HUES48 (cell line): ENCODE data around the gene VPS11.

Experiments
- H3K27ac ChIP-seq: one replicate; pipeline ENCODE4 v1.7.0; 2013; ENCODE audit warnings: low read depth, low read length, inconsistent platforms
- H3K27me3 ChIP-seq: 2 replicates; pipeline ENCODE4 v1.6.1; 2013; ENCODE audit warnings: mild to moderate bottlenecking, low read length; ENCODE audit not compliant: control insufficient read depth, insufficient read depth
- H3K36me3 ChIP-seq: 2 replicates; pipeline ENCODE4 v1.6.1; 2013; ENCODE audit warnings: low read length; ENCODE audit not compliant: control insufficient read depth, insufficient read depth
- H3K4me1 ChIP-seq: 2 replicates; pipeline ENCODE4 v1.6.1; 2013; ENCODE audit warnings: mild to moderate bottlenecking, low read length; ENCODE audit not compliant: control insufficient read depth, insufficient read depth
- H3K4me3 ChIP-seq: 2 replicates; pipeline ENCODE4 v1.5.1; 2013; ENCODE audit warnings: mild to moderate bottlenecking, low read depth, low read length
- H3K9ac ChIP-seq: 2 replicates; pipeline ENCODE4 v1.6.1; 2013; ENCODE audit warnings: mild to moderate bottlenecking, low read depth, low read length, moderate library complexity
- H3K9me3 ChIP-seq: 2 replicates; pipeline ENCODE4 v1.6.1; 2013; ENCODE audit warnings: low read length; ENCODE audit not compliant: control insufficient read depth, insufficient read depth

The VPS11 gene

DNA sequence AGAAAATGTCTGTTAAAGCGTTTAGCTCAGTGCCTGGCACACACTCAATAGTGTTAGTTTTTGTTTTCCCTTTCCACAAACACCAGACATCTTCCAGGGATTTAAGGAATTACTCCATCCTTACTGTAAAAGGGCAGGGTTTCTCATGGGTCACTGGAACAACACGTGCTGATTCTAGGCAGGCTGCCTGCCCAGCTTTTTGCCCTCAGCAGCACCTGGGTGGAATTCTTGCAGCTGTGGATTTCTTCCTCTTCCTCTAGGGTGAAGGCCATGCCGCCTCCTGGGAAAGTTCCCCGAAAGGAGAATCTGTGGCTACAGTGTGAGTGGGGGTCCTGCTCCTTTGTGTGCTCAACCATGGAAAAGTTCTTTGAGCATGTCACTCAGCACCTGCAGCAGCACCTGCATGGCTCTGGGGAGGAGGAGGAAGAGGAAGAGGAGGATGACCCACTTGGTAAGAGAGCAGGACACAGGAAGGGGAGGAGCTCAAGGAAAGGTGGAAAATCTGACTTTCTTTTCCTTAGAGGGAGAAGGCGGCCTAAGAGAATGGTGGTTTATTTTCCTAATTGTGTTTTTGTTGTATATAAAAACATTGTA, 59.2 kb downstream of the VPS11 start:
- H3K4me1 ChIP-seq = peaks cover 5% of the 10 kb centered on the region
- H3K36me3 ChIP-seq = peaks cover 42% of the 10 kb centered on the region
- no peak overlapping the region for H3K27ac ChIP-seq
- no peak overlapping the region for H3K9ac ChIP-seq
- H3K4me3 ChIP-seq = no peak overlapping the region
- H3K9me3 ChIP-seq = no peaks in the 10 kb centered on the region
- no peaks in the 10 kb centered on the region for H3K27me3 ChIP-seq

DNA sequence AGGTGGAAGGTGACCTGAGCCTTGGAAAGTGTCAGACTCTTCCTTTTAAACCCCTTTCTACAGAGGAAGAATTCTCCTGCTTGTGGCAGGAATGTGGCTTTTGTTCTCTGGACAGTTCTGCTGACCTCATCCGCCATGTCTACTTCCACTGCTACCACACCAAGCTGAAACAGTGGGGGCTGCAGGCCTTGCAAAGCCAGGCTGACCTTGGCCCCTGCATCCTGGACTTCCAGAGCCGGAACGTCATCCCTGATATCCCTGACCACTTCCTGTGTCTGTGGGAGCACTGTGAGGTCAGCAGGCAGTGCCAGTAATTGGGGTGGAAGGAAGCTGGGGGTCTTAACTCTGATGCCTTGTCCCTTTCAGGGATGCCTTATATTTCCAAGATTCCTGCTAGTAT, 63.0 kb downstream of the VPS11 start:
- no peaks in the 10 kb centered on the region for H3K27me3 ChIP-seq
- H3K4me1 ChIP-seq = no peaks in the 10 kb centered on the region
- H3K36me3 ChIP-seq = peaks cover 59% of the 10 kb centered on the region
- no peak overlapping the region for H3K27ac ChIP-seq
- no peaks in the 10 kb centered on the region for H3K9me3 ChIP-seq
- no peak overlapping the region for H3K9ac ChIP-seq
- H3K4me3 ChIP-seq = no peak overlapping the region
